Large intestine (tissue), 3 donors: ENCODE measurements around the gene TBC1D24. TPM values are rescaled to one million over a fixed set of nuclear protein-coding genes. Genes with fewer than 3 reads are reported as not detected.
A peak's percentile ranks its signal among the peaks of the same experiment; 100 is the strongest.
"Not testable (repeated sequence)": the region's sequence is repeated elsewhere in the genome, so short reads cannot be mapped to it uniquely, and the experiment has no call there.

Source experiments
- DNase-seq, 2 donors: peaks; one replicate each; pipeline versions ENCODE4 v3.0.0 to v3.0.0-alpha.2; 2013
- H3K27ac ChIP-seq: one replicate; pipeline ENCODE4 v1.5.1; 2013; ENCODE audit warnings: low read length
- H3K27me3 ChIP-seq: 2 replicates; pipeline ENCODE4 v1.6.1; 2013; ENCODE audit warnings: low read length; ENCODE audit not compliant: control insufficient read depth, insufficient read depth
- H3K36me3 ChIP-seq: 2 replicates; pipeline ENCODE4 v1.6.1; 2013; ENCODE audit warnings: low read length; ENCODE audit not compliant: control insufficient read depth, insufficient read depth
- H3K4me1 ChIP-seq: one replicate; pipeline ENCODE4 v1.6.1; 2013; ENCODE audit warnings: low read length; ENCODE audit not compliant: control insufficient read depth, insufficient read depth
- H3K4me3 ChIP-seq: one replicate; pipeline ENCODE4 v1.5.1; 2013; ENCODE audit warnings: low read length
- H3K9me3 ChIP-seq: one replicate; pipeline ENCODE4 v1.6.1; 2013; ENCODE audit warnings: mild to moderate bottlenecking, low read depth, low read length, moderate library complexity; ENCODE audit not compliant: control insufficient read depth
- WGBS: methylation state at CpG from one replicate; pipeline ENCODE4 v1.1.5; 2013; ENCODE audit warnings: low lambda C conversion rate; ENCODE audit not compliant: insufficient coverage; 5-methylcytosine and 5-hydroxymethylcytosine counted together
- polyA plus RNA-seq: library from polyadenylated mRNA; unstranded; fragments of 120-200 nt; gene quantifications from one replicate; pipeline ENCODE4 v1.2.1, GENCODE V29; 2013

TBC1D24 gene
- polyA plus RNA-seq, 1 donor = 15.1 TPM

DNA sequence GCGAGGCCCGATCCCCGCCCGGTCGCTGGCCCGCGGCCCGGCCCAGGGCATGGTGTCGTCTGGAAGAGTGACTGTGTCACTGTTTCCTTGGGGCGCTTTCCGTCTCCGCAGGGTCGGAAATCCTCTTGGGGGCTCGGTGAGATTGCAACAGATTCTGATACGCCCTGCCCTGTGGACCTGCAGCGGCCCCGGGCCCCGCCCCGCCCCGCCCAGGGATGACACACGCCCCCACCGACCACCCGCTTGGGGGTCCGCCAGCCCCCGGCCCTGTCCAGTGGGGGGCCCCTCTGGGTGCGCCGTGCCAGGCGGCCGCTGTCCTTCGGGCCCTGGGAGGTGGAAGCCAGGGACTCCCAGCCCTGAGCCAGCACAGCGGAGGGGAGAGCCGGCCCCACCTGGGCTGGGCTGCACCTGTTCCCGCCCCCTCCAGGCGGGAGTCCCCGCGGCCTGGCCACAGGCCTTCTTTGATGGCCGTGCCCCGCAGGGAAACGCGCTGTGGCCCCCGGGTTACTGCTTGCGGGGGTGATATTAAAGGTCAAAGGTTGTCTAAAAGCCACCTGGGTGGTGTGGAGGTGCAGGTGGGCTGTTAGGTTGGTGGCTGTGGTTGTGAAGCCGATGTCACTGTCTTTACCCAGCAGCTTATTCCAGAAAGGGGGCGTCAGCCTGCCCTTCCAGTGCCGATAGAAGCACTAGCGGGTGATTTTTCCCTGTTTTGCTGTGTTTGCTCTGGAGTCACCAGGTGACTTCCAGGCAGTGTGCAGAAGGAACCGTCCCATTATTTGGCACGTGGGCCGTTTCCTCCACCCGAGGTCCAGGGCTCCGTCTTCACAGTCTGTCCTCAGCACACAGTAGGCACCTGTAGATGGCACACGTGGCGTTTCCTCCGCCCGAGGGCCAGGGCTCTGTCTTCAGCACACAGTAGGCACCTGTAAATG is 752 bp downstream of the TBC1D24 start:
- peak overlapping the region; percentile 51 for H3K4me3 ChIP-seq
- DNase-seq = peak in 1 of 2 donors; percentile 73
- no CpG with 5 or more reads among the region's 55 CpGs for WGBS
- peak overlapping the region; percentile 7 for H3K27ac ChIP-seq
- H3K9me3 ChIP-seq = peaks cover 9% of the 10 kb centered on the region
- peaks cover 22% of the 10 kb centered on the region for H3K27me3 ChIP-seq
- H3K4me1 ChIP-seq = peaks cover 22% of the 10 kb centered on the region
- no peaks in the 10 kb centered on the region for H3K36me3 ChIP-seq

DNA sequence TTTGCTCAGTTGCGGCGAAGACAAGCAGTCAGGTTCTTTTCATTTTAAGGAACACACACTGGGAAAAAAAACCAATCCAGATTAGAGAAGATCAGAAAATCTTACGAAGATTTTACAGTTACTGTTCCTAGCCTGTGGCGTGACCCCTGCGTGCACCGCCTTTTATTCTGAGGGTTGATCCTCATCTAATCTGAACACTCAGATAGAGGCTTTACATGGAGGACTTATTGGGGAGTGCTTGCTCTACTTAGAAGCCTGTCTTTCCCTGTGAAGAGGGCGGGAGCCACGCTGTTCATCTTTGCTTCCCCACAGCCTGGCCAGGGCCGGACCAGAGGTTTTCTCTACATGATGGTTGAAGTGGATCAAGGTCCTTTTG is 1.4 kb downstream of the TBC1D24 start:
- H3K36me3 ChIP-seq = no peaks in the 10 kb centered on the region
- peaks cover 22% of the 10 kb centered on the region for H3K4me1 ChIP-seq
- H3K27ac ChIP-seq = no peak overlapping the region
- no CpG with 5 or more reads among the region's 9 CpGs for WGBS
- no peak for DNase-seq
- no peak overlapping the region for H3K4me3 ChIP-seq
- H3K9me3 ChIP-seq = peaks cover 9% of the 10 kb centered on the region
- peaks cover 18% of the 10 kb centered on the region for H3K27me3 ChIP-seq

DNA sequence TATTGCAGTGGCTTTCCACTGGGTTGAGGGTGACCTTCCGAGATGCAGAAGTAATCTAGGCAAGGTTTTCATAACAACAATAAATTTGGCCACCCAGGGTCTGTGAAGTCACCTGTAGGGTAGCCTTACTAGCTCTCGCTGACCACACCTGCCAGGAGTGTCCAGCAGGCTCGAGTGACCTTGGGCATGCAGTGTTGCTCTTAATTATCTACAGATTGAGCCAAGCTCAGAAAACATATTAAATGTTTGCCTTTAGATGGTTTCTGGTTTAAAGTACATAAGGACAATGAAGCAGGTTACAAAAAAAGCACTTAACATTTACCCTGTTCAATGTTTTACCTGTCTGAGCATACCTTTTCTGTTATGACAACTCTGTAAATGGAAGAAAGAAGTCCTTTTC is 1.8 kb downstream of the TBC1D24 start:
- no peak overlapping the region for H3K27ac ChIP-seq
- H3K36me3 ChIP-seq = no peaks in the 10 kb centered on the region
- peaks cover 18% of the 10 kb centered on the region for H3K27me3 ChIP-seq
- peaks cover 22% of the 10 kb centered on the region for H3K4me1 ChIP-seq
- no peak overlapping the region for H3K4me3 ChIP-seq
- H3K9me3 ChIP-seq = peaks cover 8% of the 10 kb centered on the region
- no peak for DNase-seq
- no CpG with 5 or more reads among the region's 3 CpGs for WGBS

DNA sequence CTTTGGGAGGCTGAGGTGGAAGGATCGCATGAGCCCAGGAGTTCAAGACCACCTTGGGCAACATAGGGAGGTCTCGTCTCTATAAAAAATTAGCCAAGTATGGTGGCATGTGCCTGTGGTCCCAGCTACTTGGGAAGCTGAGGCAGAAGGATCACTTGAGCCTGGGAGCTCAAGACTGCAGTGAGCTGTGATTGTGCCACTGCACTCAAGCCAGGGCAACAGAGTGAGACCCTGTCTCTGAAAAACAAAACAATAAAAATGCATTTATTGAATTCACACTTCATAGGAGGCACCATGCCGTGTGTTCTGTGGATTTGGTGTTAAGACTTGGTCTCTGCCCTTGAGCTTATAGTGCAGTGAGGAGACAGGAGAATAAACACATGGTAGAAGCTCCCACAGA is 2.4 kb downstream of the TBC1D24 start:
- H3K27ac ChIP-seq = no peak overlapping the region
- WGBS = 100% methylated on average over 1 of the region's 3 CpGs
- H3K36me3 ChIP-seq = no peaks in the 10 kb centered on the region
- no peak for DNase-seq
- peaks cover 12% of the 10 kb centered on the region for H3K27me3 ChIP-seq
- H3K9me3 ChIP-seq = peaks cover 3% of the 10 kb centered on the region
- peaks cover 19% of the 10 kb centered on the region for H3K4me1 ChIP-seq
- no peak overlapping the region for H3K4me3 ChIP-seq

DNA sequence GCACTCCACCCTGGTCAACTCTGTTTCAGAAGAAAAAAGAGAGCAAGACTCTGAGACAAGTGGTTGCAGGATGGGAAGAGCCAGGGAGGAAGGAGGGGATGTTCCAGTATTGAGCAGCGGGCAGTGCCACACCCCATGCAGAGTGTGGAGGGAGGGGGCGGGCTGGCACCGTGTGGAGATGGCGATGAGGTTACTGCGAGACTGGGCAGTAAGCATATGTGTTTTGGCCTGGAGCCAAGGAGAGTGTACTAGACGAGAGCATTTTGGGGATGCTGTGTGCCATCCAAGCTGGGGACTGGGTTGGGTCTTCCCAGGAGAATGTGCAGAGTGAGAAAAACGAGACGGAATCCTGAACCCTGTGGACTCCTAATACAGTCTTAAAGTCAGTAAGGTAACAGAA is 3.4 kb downstream of the TBC1D24 start:
- peaks cover 2% of the 10 kb centered on the region for H3K27me3 ChIP-seq
- no peaks in the 10 kb centered on the region for H3K36me3 ChIP-seq
- H3K4me1 ChIP-seq = peaks cover 19% of the 10 kb centered on the region
- H3K4me3 ChIP-seq = no peak overlapping the region
- no CpG with 5 or more reads among the region's 8 CpGs for WGBS
- no peak for DNase-seq
- H3K27ac ChIP-seq = no peak overlapping the region
- H3K9me3 ChIP-seq = no peaks in the 10 kb centered on the region

DNA sequence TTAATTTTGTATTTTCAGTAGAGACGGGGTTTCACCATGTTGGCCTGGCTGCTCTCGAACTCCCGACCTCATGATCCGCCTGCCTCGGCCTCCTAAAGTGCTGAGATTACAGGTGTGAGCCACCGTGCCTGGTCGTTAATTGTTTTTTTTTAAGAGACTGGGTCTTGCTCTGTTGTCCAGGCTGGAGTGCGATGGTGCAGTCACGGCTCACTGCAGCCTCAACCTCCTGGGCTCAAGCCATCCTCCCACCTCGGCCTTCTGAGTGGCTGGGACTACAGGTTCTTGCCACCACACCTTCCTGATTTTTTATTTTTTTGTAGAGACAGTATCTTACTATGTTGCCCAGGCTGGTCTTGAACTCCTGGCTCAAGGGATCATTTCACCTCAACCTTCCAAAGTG is 5.1 kb downstream of the TBC1D24 start:
- H3K27me3 ChIP-seq, H3K27ac ChIP-seq, H3K4me3 ChIP-seq, DNase-seq, H3K9me3 ChIP-seq, H3K36me3 ChIP-seq: not testable (repeated sequence)
- peaks cover 24% of the 10 kb centered on the region for H3K4me1 ChIP-seq
- WGBS = no CpG with 5 or more reads among the region's 10 CpGs

DNA sequence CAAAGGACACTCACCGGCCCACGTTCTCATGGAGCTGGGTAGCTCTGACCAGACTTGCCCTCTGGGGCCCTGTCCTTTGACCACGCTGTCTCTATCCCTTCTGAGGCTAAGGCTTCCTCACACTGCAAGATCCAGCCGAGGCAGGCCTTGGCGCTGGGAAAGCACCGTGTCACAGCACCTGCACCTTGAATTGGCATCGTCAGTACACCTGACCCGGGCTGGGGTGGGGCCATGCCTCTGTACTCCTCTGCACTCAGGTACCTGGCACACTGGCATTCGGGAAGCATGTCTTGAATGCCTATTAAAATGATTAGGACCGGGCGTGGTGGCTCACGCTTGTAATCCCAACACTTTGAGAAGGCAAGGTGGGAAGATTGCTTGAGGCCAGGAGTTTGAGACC is 6.0 kb downstream of the TBC1D24 start:
- Histone ChIP-seq H3K36me3 (no peaks in the 10 kb centered on the region), H3K4me3 (no peak overlapping the region), H3K27me3 (no peaks in the 10 kb centered on the region), H3K4me1 (peaks cover 25% of the 10 kb centered on the region), H3K27ac (no peak overlapping the region), H3K9me3 (no peaks in the 10 kb centered on the region)
- no peak for DNase-seq
- 90% methylated on average over 2 of the region's 12 CpGs for WGBS

DNA sequence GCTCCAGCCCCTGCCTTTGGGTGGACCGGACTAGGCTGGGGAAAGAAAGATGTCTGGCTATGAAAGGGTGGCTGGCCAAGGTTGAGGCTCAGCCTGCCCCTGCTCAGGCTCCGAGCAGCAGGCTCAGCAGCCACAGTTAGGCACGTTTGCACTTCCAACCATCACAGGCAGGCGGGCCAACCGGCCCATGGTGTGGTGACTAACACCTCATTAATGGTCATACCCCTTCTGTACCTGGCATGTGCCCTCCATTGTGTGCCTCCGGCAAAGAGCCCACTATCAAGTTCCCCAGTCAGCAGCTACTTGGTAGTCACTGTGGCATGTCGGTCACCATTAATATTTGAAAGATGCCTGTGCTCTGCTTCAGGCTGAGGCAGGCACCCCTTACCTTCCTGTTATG is 6.7 kb downstream of the TBC1D24 start:
- no peaks in the 10 kb centered on the region for H3K9me3 ChIP-seq
- peaks cover 24% of the 10 kb centered on the region for H3K4me1 ChIP-seq
- H3K27me3 ChIP-seq = no peaks in the 10 kb centered on the region
- no CpG with 5 or more reads among the region's 7 CpGs for WGBS
- H3K27ac ChIP-seq = no peak overlapping the region
- DNase-seq = no peak
- no peak overlapping the region for H3K4me3 ChIP-seq
- H3K36me3 ChIP-seq = peaks cover 4% of the 10 kb centered on the region

DNA sequence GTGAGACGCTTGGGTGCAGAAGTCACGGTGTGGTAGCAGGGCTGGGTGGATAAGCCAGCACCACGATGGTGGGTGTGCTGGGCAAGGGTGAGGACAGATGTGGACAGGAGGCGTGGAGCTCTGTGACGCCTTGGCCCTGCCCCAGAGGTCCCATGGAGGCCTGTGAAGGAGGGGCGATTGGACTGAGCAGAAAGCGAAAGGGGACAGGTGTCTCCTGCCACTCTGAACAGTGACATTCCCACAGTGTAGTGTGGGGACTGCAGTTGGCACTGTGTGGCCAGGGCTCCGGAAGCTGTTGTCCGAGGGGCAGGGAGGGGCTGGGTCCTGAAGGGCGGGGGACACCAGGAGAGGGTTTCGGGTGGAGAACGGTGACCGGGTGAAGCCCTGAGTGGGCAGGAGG is 7.3 kb downstream of the TBC1D24 start:
- H3K36me3 ChIP-seq = peaks cover 4% of the 10 kb centered on the region
- no peak for DNase-seq
- H3K27ac ChIP-seq = no peak overlapping the region
- no peak overlapping the region for H3K4me3 ChIP-seq
- H3K9me3 ChIP-seq = no peaks in the 10 kb centered on the region
- H3K27me3 ChIP-seq = no peaks in the 10 kb centered on the region
- H3K4me1 ChIP-seq = peaks cover 28% of the 10 kb centered on the region
- no CpG with 5 or more reads among the region's 13 CpGs for WGBS

DNA sequence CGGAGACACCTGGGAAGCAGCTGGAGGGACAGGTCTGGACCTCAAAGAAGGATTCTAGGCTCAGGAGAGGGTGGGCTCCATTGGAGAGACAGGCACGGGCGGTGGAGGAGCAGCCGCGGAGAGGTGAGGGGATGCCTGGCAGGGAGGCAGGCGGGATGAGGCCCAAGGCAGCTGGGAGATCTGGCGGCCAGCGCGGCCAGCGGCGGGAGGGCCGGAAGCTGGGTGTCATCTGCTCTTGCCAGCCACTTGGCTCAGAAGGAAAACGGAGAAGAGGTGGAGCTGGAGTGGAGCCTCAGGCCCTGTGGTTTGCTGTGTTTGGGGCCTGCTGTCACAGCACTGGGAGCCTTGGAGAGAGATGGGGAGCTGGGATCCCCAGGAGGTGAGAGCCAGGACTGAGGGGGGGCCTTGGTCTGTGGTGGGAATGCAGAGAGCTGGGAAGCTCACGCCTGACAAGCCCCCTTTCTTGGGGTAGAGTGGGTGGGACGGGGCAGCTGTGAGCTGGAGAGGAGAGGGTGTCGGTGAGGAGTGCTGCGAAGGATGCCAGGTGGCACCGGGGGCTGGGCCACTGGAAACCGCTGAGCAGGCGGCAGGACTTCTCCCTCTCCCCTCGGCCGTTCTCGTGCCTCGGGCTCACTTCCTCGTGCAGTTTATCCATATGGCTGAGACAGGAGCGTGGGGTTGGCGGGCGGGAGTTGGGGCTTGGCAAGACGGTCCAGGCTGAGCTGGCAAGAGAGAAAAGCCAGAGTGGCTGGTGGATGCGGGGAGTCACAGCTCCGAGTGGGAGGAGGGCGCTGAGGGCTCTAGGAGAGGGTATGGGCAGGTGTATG is 8.0 kb downstream of the TBC1D24 start:
- no peak overlapping the region for H3K4me3 ChIP-seq
- no peaks in the 10 kb centered on the region for H3K9me3 ChIP-seq
- DNase-seq = no peak
- peaks cover 25% of the 10 kb centered on the region for H3K4me1 ChIP-seq
- no peak overlapping the region for H3K27ac ChIP-seq
- H3K27me3 ChIP-seq = no peaks in the 10 kb centered on the region
- peaks cover 4% of the 10 kb centered on the region for H3K36me3 ChIP-seq
- no CpG with 5 or more reads among the region's 32 CpGs for WGBS
